NCI-H226 (cell line): ENCODE results near the gene HOXC9.

Source experiments
- DNase-seq: peaks from one replicate; pipeline ENCODE4 v3.0.0-alpha.2; 2015

HOXC9 gene

DNA sequence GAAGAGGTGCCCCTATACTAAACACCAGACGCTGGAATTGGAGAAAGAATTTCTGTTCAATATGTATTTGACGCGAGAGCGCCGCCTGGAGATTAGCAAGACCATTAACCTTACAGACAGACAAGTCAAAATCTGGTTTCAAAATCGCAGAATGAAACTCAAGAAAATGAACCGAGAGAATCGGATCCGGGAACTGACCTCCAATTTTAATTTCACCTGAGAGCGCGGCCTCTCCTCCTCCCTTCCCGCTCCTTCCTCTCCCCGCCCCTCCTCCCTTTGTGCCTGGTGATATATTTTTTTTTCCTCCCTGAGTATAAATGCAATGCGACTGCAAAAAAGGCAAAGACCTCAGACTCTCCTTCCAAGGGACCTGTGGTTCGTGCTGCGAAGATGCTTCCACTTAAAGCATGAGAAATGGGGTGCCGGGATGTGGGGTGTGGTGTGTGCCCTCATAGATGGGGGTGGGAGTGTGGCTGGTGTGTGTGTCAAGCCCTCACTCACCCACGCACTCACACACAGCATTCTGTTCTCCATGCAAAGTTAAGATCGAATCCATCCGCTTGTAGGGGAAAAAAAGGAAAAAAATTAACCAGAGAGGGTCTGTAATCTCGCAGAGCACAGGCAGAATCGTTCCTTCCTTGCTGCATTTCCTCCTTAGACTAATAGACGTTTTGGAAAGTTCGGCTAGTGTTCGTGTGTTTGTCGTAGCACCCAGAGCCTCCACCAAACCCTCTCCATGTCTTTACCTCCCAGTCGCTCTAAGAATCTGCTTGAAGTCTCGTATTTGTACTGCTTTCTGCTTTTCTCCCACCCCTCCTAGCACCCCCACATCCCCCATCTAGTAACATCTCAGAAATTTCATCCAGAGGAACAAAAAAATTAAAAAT is 10.5 kb upstream of the HOXC9 start:
- DNase-seq, result peak; percentile 43

DNA sequence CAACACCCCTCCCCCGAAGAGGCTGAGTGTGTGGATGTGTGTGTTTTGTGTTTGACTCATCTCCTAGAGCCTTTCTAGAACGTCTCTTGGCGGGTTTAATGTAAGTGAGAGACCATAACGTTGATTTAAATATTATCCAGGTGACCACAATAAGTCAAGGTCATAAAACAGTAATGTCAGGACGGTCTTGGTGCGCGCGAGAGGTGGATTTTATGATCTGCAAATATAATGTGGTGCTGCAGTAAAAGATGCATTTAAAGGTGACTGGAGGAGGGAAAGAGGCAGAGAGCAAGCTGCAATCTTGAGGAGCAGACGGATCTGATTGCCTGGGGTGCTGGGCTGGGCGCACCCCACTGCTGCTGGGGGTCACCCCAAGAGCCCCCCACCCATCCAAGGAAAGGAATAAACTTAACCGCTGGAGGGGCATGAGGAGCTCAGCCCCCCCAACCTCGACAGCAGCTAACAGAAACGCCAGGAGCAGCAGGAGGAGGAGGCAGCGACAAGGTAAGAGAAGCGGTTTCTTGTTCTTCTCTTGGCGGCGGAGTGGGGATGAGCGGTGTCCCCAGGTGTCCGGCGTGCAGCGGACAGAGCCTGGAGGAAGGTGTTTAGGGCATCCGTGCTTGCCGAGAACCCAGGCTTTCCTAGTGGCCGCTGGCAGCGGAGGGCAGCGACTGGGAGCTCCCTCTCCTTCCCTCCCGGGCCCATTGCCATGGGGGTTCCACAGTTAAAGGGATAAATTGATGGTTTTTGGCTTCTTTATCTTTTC is 9.5 kb upstream of the HOXC9 start:
- DNase-seq, result no peak

DNA sequence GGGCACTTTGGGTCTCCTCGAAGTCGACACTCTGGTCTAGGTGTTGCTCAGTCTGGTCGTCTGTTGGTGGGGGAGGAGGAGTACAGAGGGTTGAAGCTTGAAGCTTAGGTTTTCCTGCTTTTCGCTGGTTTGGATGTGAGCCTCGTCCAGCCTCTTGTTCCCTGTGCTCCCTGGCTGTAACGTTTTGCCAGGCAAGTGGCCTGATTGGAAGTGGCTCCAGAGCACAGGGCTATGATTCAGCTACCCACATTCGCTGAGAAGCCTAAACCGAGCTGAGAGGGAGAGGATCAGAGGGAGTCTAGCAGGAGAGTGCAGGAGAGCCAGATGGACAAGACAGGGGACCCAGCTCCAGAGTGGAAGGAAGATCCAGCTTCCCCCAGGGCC is 8.9 kb upstream of the HOXC9 start:
- DNase-seq, result no peak

GRCh38 chr12:53992377-53992889 is 7.5 kb upstream of the HOXC9 start:
- DNase-seq, result no peak

DNA sequence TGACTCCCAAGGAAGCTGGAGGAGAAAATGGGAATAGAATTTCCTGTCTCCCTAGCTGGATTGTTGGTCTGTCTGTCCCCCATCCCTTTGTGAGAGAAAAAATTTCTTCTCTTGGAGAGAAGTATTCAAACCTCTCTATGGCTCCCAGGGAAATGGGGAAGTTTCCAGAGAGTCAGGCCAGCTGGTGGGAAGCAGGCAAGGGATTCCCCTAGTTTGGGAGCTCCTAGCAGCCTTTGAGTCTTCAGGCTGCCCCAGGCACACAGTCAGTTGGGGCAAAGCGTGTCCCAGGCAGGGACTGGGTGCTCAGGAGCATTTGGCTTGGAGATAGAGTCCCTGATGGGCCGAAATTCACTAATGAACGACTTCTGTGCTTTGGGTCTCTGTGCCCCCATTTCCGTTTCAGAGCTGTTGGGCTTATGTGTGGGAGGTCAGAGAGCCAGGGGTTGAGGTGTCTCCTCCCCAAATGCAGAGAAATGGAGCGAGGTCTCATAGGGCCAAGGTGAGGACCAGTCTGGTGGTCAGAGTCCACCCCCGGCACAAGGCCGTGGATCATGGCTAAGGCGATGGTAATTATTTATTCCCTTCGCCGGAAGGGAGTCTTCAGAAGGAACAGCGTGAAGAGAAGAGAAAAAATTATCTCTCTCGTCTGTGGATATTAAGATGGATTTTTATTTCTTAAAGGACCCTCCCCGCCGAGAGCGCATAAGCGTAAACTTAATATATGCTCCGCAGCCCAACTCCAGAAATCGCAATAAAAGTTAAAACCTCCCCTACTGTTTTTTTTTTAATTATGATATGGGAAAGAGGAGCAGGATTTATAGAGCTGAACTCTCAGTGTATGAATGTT is 6.6 kb upstream of the HOXC9 start:
- DNase-seq, result no peak

- no peak for DNase-seq
Measured at GRCh38 chr12:53994009-53994263, 6.0 kb upstream of the HOXC9 start.

- DNase-seq, result no peak
Measured at GRCh38 chr12:53994264-53995001, 5.5 kb upstream of the HOXC9 start.

DNA sequence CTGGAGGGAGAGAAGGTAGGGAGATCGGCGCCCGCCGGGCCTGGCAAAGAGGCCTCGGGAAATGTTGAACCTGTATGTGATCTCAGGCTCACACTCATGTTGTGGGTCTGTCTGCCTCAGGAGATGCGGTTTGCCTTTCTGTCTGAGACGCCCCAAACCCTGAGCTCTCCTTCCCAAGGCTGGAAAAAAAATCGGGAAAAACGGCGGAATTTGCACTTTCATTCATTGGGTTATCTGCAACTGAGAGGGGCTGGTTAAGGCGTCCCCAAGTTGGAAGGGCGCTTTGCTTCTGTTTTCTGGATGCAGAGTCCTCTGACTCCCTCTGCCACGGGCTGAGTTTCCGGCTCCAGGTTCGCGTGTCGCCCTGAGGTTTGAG is 5.0 kb upstream of the HOXC9 start:
- DNase-seq, result no peak

DNA sequence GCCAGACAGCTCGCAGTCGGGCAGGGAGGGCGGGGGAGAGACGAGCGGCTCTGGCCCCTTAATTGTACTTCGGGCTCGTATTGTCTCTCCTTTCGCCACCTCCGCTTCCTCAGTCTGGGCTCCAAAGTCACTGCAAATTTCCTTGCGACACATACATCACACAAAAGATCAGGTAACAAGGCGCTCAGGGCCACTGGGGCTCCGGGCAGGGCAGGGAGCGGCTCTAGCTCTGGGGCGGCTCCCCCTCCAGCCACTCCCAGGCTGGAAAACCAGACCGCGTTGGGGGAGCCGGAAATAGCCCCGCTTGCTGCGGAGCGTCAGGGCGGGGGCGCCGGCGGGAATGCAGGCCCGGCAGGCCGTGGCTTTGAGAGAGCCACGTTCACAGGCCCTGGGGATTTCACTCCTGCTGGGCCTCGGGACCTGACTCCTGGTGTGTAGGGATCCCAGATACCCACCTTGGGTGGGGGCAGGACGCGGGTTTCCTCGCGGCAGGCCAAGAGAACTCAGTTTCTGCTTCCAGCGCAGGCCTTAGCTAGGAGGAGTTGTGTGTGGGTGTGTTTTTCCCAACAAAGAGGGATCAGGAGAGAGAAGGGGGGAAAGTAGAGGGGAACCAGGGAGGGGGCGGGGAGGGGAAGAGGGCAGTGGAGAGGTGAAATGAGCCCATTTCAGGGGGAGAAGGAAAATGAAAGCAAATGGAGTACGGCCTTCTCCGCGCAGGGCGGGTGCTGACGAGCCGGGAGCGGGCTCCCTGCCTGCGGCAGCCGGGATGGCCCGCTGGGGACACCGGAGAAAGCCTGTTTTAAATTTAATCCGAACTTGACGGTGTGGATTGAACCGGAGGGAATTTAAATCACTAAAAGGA is 4.4 kb upstream of the HOXC9 start:
- DNase-seq, result peak; percentile 79

DNA sequence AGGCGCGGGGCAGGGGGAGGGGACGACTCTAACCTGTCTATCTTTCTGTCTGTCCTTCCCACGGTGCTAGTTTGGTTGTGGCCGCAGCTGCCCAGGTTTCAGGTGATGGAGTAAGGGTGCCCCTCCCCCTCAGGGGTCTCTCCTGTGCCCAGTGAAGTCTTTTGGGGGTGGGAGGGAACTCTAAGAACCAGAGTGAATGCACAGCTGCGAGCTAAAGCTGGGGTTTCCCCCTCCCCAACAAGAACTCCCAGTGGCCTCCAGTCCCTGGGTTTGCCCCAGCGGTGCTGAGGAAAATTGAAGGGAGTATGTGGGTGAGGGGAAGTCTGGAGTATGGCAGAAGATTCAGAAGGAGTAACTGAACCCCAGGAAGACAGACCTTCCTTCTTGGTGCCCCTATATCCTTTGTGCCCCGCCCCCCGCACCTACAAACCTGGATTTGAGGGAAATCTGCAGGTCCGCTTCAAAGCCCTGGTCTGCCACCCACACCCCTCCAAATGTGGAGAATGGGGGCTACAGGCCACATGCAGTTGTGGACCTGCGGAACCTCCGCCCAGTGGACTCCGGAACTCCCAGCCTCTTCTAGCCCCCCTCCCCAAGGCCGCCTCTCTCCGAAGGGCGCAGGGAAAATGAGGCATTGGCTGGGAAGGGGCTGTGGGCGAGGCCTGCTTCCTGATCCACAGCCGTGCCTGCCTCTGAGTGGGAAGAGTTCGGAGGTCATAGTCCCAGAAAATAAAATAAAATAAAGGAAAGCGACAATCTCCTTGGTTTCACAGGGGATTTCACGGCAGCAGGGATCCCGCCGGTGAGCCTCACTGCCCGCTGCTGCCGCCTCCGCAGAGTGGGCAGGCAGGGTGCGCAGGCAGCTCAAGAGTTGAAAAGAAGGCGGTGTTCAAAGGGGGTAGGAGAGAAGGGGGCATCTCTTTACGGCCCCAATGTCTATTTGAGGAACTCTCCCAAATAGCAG is 3.4 kb upstream of the HOXC9 start:
- no peak for DNase-seq

DNA sequence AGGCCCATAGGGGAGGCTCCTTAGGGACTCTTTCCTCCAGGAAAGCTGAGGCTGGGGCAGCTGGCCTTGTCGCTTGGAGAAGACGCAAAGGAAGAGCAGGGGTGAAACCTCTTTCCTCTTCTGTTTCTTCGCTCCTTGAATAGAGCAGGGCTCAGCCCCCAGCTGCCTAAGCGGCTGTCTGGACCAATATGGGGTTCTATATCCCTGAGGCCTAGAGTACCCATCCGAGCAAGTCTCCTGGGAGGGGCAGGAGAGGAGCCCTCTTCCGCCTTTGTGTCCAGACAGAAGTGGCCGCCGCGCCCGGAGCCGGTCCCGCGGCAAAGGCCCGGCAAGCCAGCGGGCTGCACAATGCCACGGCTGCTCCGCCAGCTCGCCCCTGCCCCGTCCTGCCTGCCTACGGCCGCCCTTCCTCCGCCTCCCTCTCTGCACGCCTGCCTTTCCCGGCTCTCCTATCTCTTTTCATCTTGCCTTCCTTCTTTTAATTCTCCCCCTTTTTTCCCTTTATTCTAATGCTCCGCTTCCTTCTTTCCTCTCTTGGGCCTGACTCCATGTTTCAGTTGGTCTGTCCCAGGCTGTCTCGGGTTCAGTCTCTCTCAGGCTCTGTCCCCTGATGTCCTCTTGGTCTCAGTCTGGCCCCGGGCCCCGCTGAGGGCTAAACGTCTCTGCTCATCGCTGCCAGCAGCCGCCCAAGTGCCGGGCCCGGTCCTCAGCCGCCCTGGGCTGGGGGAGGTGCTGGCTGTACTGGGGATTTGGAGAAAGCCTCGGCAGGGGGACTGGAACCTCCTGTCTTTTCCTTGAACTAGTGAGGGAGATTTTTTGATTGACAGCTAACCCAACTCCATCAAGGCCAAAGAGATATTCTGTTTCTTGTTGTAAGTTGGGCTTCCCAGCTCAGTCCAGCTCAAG is 2.5 kb upstream of the HOXC9 start:
- no peak for DNase-seq

- DNase-seq, result no peak
Measured at GRCh38 chr12:53998110-53998899, 1.7 kb upstream of the HOXC9 start.

DNA sequence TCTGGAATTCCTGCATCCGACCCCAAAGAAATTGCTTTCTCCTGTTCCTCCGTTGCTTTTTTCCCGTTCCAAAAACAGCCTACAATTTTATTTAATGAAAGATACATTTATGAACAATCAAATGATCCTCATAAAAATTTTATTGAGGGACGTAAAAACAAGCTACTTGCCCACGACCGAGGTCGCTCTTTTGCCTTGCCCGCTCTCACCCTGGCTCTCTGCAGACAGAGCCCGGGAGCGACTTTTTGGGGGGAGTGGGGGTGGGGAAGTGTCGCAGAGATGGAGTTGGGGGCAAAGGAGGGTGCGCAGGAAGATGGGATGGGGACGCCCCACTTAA is 1.1 kb upstream of the HOXC9 start:
- DNase-seq, result no peak

DNA sequence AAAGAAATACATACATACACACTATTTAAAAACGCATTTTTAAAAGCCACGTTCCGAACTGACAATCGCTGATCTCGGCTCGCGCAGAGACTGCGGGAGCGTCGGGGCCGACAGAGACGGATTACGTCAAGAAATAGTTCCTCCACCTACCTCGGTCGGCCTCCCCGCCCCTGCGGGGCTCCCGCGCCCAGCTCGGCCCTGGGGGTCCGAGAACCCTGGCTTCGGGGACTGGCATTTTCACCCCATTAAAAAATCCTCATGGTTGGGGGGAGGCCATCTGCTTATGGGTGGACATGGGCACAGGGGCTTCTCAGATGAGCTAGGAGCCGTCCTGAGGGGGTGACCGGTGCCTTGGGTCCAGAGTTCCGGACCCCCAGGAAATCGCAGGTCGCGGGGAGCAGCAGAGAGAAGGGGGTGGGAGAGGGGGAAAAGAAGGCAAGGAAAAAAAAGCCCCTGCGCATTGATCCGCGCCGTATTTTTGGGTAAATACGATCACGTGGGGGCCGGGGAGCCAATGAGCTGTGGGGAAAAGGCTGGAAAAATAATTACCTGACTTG is 324 bp upstream of the HOXC9 start:
- DNase-seq, result peak; percentile 69

DNA sequence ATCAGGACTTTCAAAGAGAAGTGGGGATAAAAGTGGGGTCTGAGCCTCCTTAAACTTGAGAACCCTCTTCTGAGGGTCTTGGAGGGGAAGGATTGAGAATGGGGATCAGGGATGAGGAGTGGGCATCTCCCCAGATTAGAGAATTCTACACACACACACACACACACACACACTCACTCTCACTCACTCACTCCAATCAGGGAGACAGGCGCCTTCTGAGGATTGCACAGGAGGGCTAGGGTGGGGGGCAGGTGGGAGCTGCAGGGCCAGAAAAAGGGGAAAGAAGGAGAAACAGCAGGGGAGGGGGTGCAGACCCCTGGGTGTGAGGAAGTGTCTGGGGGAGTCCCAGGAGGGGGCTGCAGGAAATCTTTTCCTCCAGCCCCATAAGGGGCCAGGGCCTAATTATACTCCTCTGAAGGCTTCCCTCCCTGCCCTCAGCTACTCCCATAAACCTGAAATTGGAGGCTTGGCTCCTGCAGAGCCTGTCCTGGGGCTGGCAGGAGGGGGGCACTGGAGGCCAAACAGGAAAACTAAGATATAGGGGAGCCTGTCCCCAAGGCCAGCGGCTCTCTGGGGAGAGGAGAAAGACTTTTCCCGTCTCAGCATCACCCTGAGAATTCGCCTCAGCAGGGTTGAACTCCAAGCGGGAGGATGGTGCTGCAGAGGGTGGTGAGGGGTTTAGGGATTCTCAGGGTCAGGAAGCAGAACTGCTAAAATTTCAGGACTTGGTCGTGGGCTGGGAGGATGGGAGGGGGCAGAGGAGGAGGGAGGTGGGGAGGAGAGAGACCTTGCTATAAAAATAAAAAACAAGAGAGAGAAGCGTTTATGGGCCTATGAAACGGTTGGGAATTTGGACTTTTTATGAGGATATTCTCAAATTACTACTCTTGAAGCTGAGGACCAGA is 1.6 kb downstream of the HOXC9 start:
- no peak for DNase-seq

GRCh38 chr12:54002278-54002914 is 2.4 kb downstream of the HOXC9 start:
- no peak for DNase-seq

DNA sequence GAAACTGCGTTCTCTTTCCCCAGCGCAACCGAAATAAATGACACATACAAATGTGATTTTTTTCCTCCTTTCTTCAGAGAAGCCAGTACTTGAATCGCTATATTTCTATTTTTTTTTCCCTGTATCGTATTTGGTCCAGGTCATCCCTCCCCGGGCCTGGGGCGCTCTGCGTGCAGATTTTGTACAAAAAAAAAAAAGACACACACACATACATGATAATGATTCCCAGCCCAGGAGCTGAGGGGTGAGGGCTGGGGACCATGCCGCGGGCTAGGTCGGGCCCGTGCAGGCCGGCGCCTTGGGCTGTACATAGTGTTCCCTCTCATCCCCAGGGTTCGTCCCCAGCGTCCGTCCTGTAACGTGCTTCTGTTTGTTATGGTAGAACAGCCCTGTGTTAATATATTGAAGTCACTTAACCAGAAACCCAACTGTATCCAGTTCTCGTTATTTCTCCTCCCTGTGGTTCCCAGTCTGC is 3.0 kb downstream of the HOXC9 start:
- no peak for DNase-seq
